ENCODE data around the gene SCRG1.

Gene SCRG1

DNA sequence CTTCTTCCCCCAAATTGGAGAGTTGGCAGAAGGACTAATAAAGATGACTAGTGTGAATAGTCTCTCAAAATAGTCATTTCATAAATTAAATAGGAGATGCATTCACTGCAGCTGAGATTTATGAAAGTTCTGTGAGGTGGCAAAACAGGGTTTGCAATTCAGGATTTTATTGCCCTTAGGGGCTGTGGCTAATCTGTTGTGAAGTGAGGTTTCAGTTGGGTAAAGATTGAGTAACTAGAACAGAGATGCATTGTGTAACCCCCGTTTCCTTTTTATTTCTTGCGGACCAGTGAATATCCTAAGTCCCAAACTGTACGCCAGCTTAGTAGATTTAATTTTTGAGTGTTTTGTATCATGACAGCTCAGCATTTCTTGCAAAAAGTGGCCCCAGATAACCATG is 16.2 kb upstream of the SCRG1 start:
- no peak for ATAC-seq
- TF ChIP-seq, protein P1, sequence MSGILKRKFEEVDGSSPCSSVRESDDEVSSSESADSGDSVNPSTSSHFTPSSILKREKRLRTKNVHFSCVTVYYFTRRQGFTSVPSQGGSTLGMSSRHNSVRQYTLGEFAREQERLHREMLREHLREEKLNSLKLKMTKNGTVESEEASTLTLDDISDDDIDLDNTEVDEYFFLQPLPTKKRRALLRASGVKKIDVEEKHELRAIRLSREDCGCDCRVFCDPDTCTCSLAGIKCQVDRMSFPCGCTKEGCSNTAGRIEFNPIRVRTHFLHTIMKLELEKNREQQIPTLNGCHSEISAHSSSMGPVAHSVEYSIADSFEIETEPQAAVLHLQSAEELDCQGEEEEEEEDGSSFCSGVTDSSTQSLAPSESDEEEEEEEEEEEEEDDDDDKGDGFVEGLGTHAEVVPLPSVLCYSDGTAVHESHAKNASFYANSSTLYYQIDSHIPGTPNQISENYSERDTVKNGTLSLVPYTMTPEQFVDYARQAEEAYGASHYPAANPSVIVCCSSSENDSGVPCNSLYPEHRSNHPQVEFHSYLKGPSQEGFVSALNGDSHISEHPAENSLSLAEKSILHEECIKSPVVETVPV (CRISPR knock-in tag; IDR thresholded peaks at IDR 0.05): no peak
- TF ChIP-seq GLIS3 (CRISPR knock-in tag; IDR thresholded peaks at IDR 0.05) (no peak), TSHZ2 (CRISPR knock-in tag; IDR thresholded peaks at IDR 0.05) (no peak), ZNF8 (CRISPR knock-in tag; IDR thresholded peaks at IDR 0.05) (no peak), ESRRG (CRISPR knock-in tag; IDR thresholded peaks at IDR 0.05) (no peak), OSR1 (CRISPR knock-in tag; IDR thresholded peaks at IDR 0.05) (no peak), CREB5 (CRISPR knock-in tag; IDR thresholded peaks at IDR 0.05; ENCODE audit: low read depth) (no peak), PPARA (CRISPR knock-in tag; IDR thresholded peaks at IDR 0.05; ENCODE audit: borderline replicate concordance) (no peak), ZFP3 (CRISPR knock-in tag; IDR thresholded peaks at IDR 0.05) (no peak), TOX (CRISPR knock-in tag; IDR thresholded peaks at IDR 0.05; ENCODE audit: borderline replicate concordance) (no peak), ISL1 (CRISPR knock-in tag; IDR thresholded peaks at IDR 0.05) (no peak), ZFP30 (CRISPR knock-in tag; IDR thresholded peaks at IDR 0.05) (no peak), CSDC2 (CRISPR knock-in tag; IDR thresholded peaks at IDR 0.05) (no peak), ZNF565 (CRISPR knock-in tag; conservative IDR thresholded peaks at IDR 0.05; ENCODE audit: low read depth) (no peak), BACH2 (CRISPR knock-in tag; IDR thresholded peaks at IDR 0.05; ENCODE audit: borderline replicate concordance) (no peak)
- TF ChIP-seq, protein P2, sequence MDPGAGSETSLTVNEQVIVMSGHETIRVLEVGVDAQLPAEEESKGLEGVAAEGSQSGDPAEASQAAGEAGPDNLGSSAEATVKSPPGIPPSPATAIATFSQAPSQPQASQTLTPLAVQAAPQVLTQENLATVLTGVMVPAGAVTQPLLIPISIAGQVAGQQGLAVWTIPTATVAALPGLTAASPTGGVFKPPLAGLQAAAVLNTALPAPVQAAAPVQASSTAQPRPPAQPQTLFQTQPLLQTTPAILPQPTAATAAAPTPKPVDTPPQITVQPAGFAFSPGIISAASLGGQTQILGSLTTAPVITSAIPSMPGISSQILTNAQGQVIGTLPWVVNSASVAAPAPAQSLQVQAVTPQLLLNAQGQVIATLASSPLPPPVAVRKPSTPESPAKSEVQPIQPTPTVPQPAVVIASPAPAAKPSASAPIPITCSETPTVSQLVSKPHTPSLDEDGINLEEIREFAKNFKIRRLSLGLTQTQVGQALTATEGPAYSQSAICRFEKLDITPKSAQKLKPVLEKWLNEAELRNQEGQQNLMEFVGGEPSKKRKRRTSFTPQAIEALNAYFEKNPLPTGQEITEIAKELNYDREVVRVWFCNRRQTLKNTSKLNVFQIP (CRISPR knock-in tag; IDR thresholded peaks at IDR 0.05; ENCODE audit: borderline replicate concordance, low read depth): no peak
- TF ChIP-seq, protein P3, sequence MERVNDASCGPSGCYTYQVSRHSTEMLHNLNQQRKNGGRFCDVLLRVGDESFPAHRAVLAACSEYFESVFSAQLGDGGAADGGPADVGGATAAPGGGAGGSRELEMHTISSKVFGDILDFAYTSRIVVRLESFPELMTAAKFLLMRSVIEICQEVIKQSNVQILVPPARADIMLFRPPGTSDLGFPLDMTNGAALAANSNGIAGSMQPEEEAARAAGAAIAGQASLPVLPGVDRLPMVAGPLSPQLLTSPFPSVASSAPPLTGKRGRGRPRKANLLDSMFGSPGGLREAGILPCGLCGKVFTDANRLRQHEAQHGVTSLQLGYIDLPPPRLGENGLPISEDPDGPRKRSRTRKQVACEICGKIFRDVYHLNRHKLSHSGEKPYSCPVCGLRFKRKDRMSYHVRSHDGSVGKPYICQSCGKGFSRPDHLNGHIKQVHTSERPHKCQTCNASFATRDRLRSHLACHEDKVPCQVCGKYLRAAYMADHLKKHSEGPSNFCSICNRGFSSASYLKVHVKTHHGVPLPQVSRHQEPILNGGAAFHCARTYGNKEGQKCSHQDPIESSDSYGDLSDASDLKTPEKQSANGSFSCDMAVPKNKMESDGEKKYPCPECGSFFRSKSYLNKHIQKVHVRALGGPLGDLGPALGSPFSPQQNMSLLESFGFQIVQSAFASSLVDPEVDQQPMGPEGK (CRISPR knock-in tag; IDR thresholded peaks at IDR 0.05; ENCODE audit: borderline replicate concordance): no peak

- no peak for ATAC-seq
- TF ChIP-seq TSHZ2 (CRISPR knock-in tag; IDR thresholded peaks at IDR 0.05) (no peak), RARB (CRISPR knock-in tag; IDR thresholded peaks at IDR 0.05) (no peak), CREB5 (CRISPR knock-in tag; IDR thresholded peaks at IDR 0.05; ENCODE audit: low read depth) (no peak), PPARA (CRISPR knock-in tag; IDR thresholded peaks at IDR 0.05; ENCODE audit: borderline replicate concordance) (no peak), ZNF70 (CRISPR knock-in tag; IDR thresholded peaks at IDR 0.05) (no peak), CSDC2 (CRISPR knock-in tag; IDR thresholded peaks at IDR 0.05) (no peak), ZC3H10 (CRISPR knock-in tag; IDR thresholded peaks at IDR 0.05) (no peak), OSR1 (CRISPR knock-in tag; IDR thresholded peaks at IDR 0.05) (no peak)
- TF ChIP-seq, protein P1 (CRISPR knock-in tag; IDR thresholded peaks at IDR 0.05): no peak
- TF ChIP-seq, protein P2 (CRISPR knock-in tag; IDR thresholded peaks at IDR 0.05; ENCODE audit: borderline replicate concordance, low read depth): no peak
- TF ChIP-seq, protein P3 (CRISPR knock-in tag; IDR thresholded peaks at IDR 0.05; ENCODE audit: borderline replicate concordance): no peak
Observed at GRCh38 chr4:173414456-173414855, 15.5 kb upstream of the SCRG1 start.

All from SK-N-SH treated with all-trans-retinoic acid at 6 μM for 48 hours (cell line).